Skeletal muscle tissue (tissue), 4 donors: Measurements from ENCODE around the gene SPIRE1. TPM values are rescaled to one million over a fixed set of nuclear protein-coding genes. Genes with fewer than 3 reads are reported as not detected.
"Not testable (repeated sequence)": the region's sequence is repeated elsewhere in the genome, so short reads cannot be mapped to it uniquely, and the experiment has no call there.

Source experiments
- H3K27ac ChIP-seq: one replicate; pipeline ENCODE4 v1.7.0; 2013; ENCODE audit warnings: mild to moderate bottlenecking, low read depth, low read length, inconsistent platforms
- H3K27me3 ChIP-seq, 3 donors: one replicate each; pipeline ENCODE4 v1.7.0; 2013; ENCODE audit warnings: low read length in 3 of 3; ENCODE audit not compliant: control insufficient read depth in 3 of 3, insufficient read depth in 3 of 3
- H3K36me3 ChIP-seq, 3 donors: one replicate each; pipeline ENCODE4 v1.7.0; 2013; ENCODE audit warnings: low read length in 3 of 3; ENCODE audit not compliant: control insufficient read depth in 3 of 3, insufficient read depth in 3 of 3
- H3K4me1 ChIP-seq, 3 donors: one replicate each; pipeline ENCODE4 v1.7.0; 2013; ENCODE audit warnings: low read length in 3 of 3, mild to moderate bottlenecking in 3 of 3; ENCODE audit not compliant: control insufficient read depth in 3 of 3, insufficient read depth in 3 of 3
- H3K4me3 ChIP-seq, 3 donors: one replicate each; pipeline ENCODE4 v1.7.0; 2013; ENCODE audit warnings: low read length in 3 of 3
- H3K9ac ChIP-seq, 3 donors: one replicate each; pipeline ENCODE4 v1.7.0; 2013; ENCODE audit warnings: low read length in 3 of 3, mild to moderate bottlenecking in 3 of 3, moderate library complexity in 2 of 3, low read depth in 1 of 3
- H3K9me3 ChIP-seq, 3 donors: one replicate each; pipeline ENCODE4 v1.7.0; 2013; ENCODE audit warnings: low read length in 3 of 3; ENCODE audit not compliant: control insufficient read depth in 3 of 3
- total RNA-seq: library from RNA; depleted of rRNA; stranded (reverse); fragments of >200 nt; gene quantifications from one replicate; pipeline ENCODE4 v1.2.3, GENCODE V29; 2014
- donor health status: Osteomylitis.

Gene SPIRE1
- total RNA-seq, 1 donor from 2014 or later, result 15.1 TPM

- Histone ChIP-seq H3K27me3 (peaks cover 0 to 4% (median 3%) of the 10 kb centered on the region in 3 donors), H3K36me3 (no peaks in the 10 kb centered on the region), H3K9ac (no peak overlapping the region), H3K9me3 (no peaks in the 10 kb centered on the region), H3K4me1 (peaks cover 2 to 5% (median 4%) of the 10 kb centered on the region in 3 donors), H3K27ac (peak overlapping the region; percentile 30), H3K4me3 (no peak overlapping the region)
Measured at GRCh38 chr18:12416098-12416729, 241.7 kb downstream of the SPIRE1 start.

DNA sequence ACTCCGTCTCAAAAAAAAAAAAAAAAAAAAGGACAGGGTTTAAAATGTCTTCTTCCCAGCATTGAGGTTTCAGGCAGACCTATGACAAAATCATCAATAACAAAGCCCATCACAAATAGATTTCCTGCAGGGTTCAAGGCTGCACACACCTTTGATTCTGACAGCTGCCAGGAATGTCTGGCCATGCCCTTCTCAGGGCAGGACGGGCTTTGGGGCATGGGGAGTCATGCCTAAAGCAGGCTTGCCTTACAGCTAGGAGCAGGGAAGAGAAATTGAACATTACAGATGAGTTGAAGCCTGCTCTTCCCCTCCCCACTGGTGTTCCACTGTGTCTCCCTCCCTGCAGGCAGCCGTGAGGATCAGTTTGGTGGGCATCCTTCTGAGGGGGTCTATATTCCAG is 246.5 kb downstream of the SPIRE1 start:
- Histone ChIP-seq H3K9ac (no peak overlapping the region), H3K27ac (no peak overlapping the region), H3K4me3 (no peak overlapping the region), H3K36me3 (no peaks in the 10 kb centered on the region), H3K9me3 (no peaks in the 10 kb centered on the region), H3K4me1 (peaks cover 13 to 26% (median 14%) of the 10 kb centered on the region in 3 donors), H3K27me3 (peaks cover 0 to 4% (median 0%) of the 10 kb centered on the region in 3 donors)

DNA sequence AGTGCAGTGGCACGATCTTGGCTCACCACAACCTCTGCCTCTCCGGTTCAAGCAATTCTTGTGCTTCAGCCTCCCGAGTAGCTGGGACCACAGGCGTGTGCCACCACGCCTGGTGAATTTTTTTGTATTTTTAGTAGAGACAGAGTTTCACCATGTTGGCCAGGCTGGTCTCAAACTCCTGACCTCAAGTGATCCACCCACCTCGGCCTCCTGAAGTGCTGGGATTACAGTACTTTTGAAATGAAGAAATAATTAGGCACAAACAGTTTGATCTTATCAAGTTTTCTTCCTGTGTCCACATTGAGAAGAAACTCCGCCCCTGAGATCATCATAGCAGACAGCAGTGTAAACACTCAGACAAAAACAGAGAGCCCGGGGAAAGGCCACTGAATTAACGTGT is 247.2 kb downstream of the SPIRE1 start:
- H3K9me3 ChIP-seq, H3K4me3 ChIP-seq, H3K36me3 ChIP-seq, H3K9ac ChIP-seq, H3K27ac ChIP-seq: not testable (repeated sequence)
- H3K4me1 ChIP-seq, result peaks cover 13 to 21% (median 14%) of the 10 kb centered on the region in 3 donors
- H3K27me3 ChIP-seq, result peaks cover 0 to 11% (median 6%) of the 10 kb centered on the region in 3 donors

DNA sequence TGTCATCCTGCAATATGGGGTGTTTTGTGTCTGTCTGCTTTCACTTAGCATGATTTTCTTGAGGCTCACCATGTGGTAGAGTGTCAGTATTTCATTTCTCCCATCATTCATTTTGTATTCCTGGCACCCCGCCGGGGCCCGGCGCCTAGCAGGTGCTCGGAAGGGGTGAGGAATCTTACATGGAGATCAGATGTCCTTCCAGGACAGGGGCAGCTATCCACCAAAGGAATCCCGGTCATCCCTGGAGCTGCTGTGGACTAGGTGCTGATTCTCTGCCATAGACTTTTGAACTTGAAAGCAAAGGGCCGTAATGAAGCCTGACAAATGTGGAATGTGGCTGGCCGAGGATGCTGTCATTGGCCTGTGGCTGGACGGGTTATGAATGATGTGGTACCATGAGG is 247.8 kb downstream of the SPIRE1 start:
- Histone ChIP-seq H3K27me3 (peaks cover 3 to 12% (median 8%) of the 10 kb centered on the region in 3 donors), H3K36me3 (no peaks in the 10 kb centered on the region), H3K4me1 (peaks cover 13 to 21% (median 14%) of the 10 kb centered on the region in 3 donors), H3K9ac (peak overlapping the region in 1 of 3 donors; percentile 33), H3K27ac (no peak overlapping the region), H3K9me3 (no peaks in the 10 kb centered on the region), H3K4me3 (no peak overlapping the region)

- Histone ChIP-seq H3K27me3 (peaks cover 5 to 16% (median 12%) of the 10 kb centered on the region in 3 donors), H3K27ac (no peak overlapping the region), H3K4me1 (peaks cover 13 to 21% (median 14%) of the 10 kb centered on the region in 3 donors), H3K36me3 (no peaks in the 10 kb centered on the region), H3K4me3 (no peak overlapping the region), H3K9ac (no peak overlapping the region), H3K9me3 (no peaks in the 10 kb centered on the region)
Measured at GRCh38 chr18:12409469-12409868, 248.4 kb downstream of the SPIRE1 start.

- Histone ChIP-seq H3K4me1 (peaks cover 13 to 21% (median 14%) of the 10 kb centered on the region in 3 donors), H3K4me3 (peak overlapping the region; percentile 67 to 77 (median 69)), H3K9ac (peak overlapping the region in 2 of 3 donors; percentile 64 to 74), H3K9me3 (no peaks in the 10 kb centered on the region), H3K36me3 (no peaks in the 10 kb centered on the region), H3K27ac (no peak overlapping the region), H3K27me3 (peaks cover 5 to 26% (median 12%) of the 10 kb centered on the region in 3 donors)
Measured at GRCh38 chr18:12408247-12408869, 249.5 kb downstream of the SPIRE1 start.

DNA sequence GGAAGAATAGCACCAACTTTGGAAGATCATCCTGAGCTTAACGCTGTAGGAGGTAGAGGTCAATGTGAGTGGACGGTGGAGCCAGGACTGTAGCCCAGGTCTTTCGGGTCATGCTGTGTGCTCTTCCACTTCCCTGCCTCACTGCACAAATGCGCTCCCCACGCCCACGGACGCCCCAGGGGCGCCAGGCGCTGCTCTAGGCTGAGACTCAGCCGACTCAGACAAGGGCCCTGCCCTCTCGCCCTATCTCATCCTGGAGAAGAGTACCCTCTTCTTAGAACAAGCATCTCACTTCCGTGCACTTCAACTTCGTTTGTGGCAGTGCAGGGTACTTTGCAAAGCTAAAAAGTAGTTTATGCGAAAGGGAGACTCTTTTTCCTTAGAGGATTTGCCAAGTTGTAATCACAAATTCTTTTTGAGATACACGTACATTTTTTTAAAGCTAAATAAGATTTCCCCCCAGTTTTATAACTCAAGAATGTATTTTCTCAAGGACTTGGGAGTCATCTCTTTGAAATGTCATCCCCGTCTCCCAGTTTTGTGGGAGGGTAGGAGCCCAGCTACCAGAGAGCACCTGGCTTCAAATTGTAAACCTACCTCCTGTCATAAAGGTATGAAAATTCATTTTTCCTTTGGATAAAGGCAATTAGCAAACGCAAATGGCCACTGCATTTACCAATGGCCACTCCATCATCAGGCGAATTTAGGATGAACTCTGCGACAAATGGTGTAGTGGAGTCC is 251.4 kb downstream of the SPIRE1 start:
- Histone ChIP-seq H3K36me3 (no peaks in the 10 kb centered on the region), H3K9me3 (no peaks in the 10 kb centered on the region), H3K27me3 (peaks cover 8 to 39% (median 15%) of the 10 kb centered on the region in 3 donors), H3K9ac (no peak overlapping the region), H3K4me3 (peak overlapping the region in 2 of 3 donors; percentile 12 to 35), H3K4me1 (peaks cover 13 to 21% (median 14%) of the 10 kb centered on the region in 3 donors), H3K27ac (no peak overlapping the region)

DNA sequence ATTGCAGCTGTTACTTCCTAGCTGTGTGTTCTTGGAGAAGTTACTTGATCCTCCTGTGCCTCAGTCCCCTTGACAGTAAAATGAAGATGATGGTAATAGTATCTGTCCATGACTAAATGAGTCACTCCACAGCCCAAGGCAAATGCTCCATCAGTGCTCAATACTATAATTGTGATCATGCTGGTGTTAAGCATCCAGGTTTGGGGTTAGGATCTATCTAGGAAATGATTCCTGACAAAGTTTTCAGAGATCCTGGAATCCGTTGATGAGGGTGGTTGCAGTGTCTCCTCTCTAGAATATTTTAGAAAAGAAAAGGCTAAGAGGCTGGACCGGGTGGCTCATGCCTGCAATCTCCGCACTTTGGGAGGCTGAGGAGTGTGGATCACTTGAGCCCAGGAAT is 252.8 kb downstream of the SPIRE1 start:
- Histone ChIP-seq H3K27ac (no peak overlapping the region), H3K9ac (no peak overlapping the region), H3K4me3 (no peak overlapping the region), H3K36me3 (no peaks in the 10 kb centered on the region), H3K9me3 (no peaks in the 10 kb centered on the region), H3K27me3 (peaks cover 9 to 44% (median 15%) of the 10 kb centered on the region in 3 donors), H3K4me1 (peaks cover 9 to 15% (median 13%) of the 10 kb centered on the region in 3 donors)

DNA sequence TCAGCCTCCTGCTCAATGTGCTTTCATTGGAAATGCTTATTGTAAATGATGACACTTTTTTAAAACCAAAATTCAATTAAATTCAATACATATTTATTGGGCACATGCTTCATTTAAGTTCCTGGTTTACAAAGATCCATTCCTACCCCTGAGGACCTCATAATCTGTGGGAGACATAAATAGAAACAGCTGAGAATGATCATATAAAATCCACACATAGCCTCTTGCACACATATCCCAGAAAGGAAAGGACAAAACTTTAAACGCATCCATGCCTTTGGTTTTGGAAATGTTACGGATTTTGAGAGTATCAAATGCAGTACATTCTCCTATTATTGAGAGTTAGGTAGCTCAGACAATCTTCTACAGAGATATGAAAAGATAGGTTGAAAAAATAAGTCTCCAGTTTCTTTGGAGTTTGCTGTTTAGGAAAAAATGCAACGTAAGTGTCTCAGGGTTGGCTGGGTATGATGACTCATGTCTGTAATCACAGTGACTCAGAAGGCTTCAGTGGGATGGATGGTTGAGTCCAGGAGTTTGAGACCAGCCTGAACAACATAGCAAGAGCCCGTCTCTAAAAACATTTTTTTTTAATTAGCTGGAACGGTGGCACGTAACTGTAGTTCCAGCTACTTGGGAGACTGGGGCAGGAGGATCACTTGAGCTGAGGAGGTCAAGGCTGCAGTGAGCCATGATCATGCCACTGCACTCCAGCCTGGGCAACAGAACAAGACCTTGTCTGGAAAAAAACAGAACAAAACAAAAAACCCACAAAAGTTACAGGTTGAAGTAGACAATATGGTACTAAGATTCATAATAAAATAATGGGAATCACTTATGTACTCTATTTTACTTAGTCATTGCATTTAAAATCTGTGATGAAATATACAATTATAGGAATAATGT is 254.1 kb downstream of the SPIRE1 start:
- Histone ChIP-seq H3K4me3 (no peak overlapping the region), H3K4me1 (peaks cover 7 to 12% (median 9%) of the 10 kb centered on the region in 3 donors), H3K36me3 (no peaks in the 10 kb centered on the region), H3K9ac (no peak overlapping the region), H3K9me3 (no peaks in the 10 kb centered on the region), H3K27ac (no peak overlapping the region), H3K27me3 (peaks cover 13 to 51% (median 15%) of the 10 kb centered on the region in 3 donors)
